Endometrium (tissue), 2 donors: ENCODE data around the gene LBR.
"Not testable (repeated sequence)": the region's sequence is repeated elsewhere in the genome, so short reads cannot be mapped to it uniquely, and the experiment has no call there.

ENCODE experiments used
- FAIRE-seq: peaks from 2 replicates; lab custom pipeline; 2012; peaks lifted over from hg19 to GRCh38; lab: Jason Lieb, UNC
- donor health status: control.
- donor health status: control.

LBR gene

DNA sequence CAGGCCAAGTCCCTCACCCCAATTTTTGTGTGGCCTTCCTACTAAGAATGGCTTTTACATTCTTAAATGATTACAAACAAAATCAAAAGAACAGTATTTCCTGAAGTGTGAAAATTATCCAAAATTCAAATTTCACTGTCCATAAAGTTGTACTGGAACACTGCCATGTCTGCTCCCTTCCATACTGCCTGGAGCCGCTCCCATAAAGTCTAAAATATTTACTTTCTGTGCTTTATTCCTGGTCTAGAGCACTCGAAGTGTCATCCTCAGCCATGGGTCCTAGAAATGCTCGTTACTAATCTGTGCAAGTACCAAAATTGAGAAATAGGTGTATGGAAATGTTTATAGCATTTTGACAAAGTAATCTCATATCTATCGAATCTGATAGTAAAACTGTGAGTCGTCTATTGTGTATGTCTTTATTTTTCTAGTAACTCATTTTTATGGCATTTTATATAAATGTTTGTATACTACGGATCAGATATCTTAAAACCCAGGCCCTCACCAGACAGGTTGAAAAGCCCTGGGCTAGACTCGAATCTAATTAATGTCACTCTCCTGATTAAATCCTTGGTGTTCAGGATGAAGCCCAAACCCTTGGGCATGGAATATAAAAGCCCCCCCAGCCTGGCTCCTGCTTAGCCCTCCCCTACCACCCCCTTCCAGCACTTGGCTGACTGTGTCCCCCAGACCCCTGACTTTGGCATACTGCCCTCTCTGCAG is 4.9 kb downstream of the LBR start:
- no peak for FAIRE-seq

DNA sequence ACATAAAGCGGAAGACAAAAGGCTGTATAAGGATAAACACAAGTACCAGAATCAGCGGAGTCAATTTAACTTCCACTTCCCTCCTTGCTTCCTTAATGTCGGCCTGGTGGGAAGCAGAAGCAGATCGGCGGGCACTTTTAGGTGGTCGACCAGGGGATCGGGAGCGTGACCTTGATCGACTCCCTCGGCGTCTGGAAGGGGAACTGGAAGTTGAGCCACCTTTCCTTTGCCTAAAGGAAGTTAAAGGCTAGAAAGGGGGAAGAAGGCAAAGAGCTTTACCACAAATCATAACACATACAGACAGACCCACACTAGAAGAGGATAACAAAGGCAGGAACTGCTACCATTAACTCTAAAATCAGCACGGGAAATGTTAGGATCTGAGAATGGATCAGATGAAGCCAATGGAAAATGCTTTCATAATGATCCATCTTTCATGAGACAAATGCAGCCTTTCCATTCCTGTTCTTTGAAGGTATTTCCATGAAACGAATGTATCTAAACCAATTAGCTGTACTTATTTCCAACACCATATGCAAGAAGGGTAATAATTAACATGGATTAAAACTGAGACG is 5.7 kb downstream of the LBR start:
- no peak for FAIRE-seq

DNA sequence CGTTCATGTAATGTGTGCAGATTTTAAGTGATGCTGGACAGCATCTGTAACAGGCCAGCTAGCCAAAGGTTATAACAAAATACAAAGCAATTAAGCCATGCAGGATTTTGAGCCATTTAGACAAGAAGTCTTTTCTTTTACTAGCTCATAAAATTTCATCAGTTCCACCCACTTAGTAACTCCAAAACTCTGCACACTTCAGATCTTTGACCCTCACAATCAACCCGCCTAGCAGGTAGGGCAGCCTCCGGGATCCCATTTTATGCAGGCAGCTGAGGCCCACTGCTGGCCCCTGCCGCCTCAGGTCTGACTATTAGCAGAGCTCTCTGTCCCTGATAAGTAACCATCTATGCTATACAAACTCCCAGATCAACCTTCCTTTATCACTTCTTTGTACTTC is 9.2 kb downstream of the LBR start:
- no peak for FAIRE-seq

DNA sequence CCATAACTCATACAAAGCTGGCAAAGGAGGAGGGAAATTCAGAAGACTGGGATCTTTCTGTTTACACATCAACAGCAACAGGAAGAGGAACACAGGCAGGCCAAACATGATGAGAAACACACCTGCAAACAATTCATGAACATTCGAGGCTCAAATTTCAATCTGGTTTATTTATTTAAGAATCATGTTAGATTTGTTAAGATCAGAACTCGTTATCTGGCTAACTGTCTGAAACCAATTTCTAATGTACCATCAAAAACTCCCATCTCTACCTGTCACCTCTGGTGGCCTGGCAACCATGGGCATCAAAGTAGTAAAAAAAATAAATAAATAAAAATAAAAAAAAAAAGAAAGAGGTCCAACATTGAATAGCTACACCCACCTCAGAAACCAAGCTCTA is 9.8 kb downstream of the LBR start:
- no peak for FAIRE-seq

DNA sequence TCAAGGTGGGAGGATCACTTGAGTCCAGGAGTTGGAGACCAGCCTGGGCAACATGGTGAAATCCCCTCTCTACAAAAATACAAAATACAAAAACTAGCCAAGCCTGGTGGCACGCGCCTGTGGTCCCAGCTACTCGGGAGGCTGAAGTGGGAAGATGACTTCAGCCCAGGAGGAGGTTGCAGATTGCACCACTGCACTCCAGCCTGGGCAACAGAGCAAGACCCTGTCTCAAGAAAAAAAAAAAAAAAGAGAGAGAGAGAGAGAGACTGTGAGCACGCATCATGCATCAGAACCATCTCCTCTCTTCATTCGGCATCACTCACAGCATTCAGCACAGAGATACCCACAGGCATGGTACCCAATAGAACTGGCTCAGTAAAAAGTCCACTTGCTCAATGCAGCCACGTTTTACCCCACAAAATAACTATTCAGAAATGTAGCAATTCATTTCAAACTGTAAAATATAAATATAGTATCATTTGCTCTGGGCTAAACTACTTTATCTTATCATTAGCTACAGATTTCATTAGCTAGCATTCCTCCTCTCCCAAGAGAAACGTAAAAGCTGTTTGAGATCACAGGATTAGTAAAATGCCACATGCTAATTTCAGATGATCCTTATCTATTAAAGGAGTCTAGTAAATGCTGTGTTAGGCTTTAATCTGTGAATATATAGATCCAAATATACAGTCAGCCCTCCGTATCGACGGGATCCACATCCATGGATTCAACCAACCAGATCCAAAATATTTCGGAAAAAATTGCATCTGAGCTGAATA is 11.7 kb downstream of the LBR start:
- no peak for FAIRE-seq

DNA sequence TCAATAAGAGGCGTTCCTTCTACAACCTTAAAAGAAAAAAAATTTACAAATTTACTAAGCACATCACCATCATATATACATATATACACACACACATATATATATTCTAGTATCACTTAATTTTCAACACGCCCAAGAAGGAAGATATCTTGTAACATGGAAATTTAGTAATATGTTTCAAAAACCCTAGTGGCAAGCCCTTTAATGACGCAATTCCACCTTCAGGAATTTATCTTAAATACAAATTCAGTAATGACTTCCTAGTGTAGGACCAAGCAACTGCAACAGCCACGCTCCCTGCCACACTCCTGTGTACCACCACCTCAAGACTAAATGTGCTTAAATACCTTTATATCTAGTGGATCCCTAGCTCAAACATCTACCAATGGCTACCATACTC is 12.5 kb downstream of the LBR start:
- FAIRE-seq = no peak

DNA sequence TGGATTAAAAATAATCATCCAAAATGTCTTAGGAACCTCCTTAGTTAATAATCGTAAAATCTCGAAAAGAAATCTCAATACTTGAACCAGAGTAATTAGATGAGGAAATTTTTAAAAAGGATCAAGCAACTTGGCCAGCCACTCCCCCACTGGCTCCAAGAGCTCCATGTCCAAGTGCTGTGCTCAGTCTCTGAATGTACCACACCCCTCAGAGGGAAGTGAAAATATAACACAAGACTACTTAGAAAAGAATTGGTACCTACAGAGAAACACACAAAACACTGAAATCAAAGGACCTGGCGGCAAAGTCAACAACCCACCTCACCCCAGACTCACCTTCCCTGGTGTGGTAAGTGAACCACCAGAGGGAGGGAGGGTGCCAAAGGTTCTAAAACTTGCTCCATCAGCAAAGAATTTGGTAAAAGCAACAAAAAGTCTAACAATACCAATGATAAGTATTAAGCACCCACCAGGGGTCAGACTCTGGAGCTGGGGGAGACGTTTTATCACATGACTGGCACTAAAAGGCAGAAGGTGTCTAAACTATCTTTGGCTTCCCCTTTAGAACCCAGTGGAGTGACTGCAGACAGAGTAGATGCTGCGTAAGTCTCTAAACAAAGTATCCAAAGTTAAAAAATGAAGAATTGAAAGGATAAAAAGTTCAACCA is 14.0 kb downstream of the LBR start:
- FAIRE-seq = no peak

DNA sequence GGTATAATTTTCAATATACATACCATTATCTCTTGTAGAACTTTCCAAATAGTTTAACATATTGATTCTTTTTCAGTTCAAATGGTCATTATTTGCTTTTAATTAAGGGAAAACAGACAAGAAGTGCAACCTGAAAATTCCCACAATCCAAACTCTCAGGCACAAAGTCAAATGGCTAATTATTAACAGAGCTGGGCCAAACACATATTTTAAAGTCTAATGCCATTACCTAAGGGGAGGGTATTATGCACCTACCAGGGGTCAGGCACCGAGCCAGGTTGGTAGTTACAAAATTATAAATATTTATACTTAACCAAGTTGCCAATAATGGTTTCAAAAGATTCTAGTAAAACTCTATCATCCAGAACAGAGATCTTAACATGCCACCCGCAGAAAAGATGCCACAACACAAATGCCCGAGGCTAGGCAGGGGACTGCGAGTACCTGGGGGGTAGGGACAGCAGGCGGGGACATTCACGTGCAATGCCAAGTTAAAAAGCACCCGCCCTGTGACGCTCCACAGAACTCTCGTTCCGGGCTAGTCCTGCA is 15.0 kb downstream of the LBR start:
- no peak for FAIRE-seq

DNA sequence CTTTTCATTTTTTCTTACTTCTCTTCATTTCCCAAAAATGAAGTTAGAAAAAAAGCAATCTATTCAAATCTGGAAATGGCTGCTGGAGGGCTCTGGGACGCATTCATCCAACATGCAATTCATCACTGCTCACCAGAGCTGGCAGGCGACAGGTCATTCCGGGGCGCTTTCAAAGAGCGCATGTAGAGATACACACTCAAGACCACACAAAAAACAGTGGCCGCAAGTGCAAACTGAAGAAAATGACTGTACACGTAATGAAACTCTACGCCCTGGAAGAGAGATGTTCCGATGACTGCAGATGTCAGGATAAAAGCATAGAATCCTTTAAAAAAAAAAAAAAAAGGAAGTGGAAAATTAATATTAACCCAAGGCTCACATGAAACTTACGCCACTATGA is 15.5 kb downstream of the LBR start:
- no peak for FAIRE-seq

DNA sequence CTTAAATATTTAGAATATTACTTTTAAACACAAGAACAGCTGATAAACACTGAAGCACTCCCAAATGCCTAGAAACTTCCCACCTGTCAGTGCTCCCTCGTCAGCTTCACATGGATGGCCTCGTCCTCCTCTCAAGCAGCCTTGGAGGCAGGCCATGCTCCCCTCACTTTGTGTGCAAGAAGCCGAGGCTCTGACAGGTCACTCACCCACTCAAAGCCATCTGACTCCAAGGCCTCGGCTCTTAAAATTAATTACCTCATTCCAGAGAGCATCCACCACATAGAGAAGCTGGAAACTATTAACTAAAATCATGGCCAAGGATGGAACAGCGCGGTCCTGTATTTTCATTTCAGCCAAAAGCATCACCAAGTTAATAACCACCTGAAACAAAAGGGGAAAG is 17.8 kb downstream of the LBR start:
- no peak for FAIRE-seq

DNA sequence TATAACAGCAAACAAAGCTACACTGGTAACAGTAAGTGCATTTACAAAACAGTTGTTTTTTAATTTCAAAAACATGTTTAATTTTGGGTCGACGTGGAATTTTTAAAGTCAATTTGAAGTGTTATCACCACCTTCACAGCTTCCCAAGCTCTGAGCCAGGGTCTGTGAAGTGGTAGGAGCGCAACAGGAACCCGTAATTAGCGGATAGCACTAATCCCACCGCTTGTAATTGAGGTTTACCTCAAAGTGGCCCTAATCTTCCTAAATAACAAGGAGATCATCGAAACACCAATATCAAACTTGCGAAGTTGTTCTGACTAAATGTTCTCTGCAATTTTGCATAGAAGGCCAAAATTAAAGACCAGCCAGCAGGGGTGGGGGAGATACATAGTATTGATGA is 18.8 kb downstream of the LBR start:
- FAIRE-seq = no peak

DNA sequence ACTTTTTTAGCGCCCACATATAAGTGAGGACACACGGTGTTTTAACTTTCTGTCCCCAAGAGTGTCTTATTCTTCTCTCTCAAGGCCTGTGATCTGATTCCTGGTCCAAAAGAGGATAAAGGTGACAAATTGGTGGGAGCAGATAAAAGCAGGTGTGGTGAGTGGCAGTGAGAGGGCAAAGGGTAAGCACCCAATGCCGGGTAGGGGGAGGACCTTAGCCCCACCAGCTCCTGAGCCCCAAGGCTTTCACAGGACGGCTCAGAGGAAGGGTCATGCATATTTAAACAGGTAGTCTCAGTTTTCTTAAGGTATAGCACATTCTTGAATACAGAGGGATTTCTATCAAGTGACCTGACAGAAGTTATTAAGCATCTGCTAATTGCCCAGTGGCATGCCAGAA is 19.6 kb downstream of the LBR start:
- no peak for FAIRE-seq

DNA sequence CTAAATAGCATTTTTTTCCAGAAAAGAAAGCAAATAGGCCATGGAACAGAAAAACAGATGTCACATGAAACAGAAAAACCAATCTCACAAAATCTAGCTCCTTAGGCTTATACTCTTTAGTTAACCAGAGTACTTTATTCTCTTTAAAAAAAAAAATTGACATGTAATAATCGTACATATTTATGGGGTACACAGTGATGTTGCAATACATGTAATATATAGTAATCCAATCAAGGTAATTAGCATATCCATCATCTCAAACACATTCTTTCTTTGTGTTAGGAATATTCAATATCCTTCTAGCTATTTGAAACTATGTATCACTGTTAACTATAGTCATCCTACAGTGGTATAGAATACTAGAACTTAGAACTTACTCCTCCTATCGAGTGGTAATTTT is 20.1 kb downstream of the LBR start:
- no peak for FAIRE-seq

DNA sequence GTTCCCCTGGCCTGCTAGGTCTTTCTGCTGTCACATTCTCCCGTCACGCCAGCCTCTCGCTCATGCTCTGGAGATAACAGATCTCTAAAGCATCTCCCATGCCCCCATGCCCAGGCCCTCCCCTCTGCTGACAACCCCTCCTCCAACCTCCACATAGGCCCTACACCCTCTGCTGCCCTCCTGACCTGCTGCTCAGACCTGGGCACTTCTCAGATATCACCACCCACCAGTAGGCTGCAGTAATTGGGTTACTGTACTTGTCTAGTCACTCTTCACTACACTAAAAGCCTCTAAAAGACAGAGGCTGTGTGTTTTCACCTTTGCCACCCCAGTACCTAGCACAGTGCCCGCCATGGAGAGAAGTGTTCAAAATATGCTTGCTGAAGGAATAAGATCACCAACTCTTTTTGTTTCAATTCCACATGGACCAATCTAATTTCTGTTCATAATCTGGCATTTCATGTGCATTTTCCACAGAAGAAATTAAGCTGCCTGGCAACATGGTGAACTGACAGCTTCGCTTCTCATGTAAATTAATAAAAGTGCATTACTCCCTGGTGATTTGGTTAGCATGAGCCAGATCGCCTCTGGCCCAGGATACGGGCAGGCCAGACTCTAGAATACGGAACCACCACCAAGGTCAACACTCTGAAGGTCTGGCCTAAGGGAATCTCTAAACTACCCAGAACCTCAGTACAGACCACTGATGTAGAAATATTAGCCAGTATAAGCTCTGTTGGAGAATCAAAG is 20.7 kb downstream of the LBR start:
- FAIRE-seq = no peak

DNA sequence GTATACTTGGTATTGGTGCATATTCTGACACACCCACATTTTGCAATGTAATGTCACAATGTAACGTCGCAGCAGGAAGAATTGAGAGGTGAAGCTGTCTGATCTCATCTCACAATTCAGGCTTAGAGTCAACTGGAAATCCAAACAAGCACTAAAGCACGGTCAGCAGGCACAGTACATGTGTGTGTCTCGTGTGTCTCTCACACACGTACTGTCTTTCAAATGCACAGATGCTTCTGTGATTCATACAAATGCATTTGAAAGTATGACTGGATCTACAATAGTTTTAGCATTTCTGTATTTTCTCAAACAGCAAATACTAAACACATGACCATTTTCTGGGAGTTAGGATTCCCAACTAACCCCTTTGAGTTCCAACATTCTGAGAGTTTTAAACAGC is 26.9 kb downstream of the LBR start:
- FAIRE-seq = no peak

DNA sequence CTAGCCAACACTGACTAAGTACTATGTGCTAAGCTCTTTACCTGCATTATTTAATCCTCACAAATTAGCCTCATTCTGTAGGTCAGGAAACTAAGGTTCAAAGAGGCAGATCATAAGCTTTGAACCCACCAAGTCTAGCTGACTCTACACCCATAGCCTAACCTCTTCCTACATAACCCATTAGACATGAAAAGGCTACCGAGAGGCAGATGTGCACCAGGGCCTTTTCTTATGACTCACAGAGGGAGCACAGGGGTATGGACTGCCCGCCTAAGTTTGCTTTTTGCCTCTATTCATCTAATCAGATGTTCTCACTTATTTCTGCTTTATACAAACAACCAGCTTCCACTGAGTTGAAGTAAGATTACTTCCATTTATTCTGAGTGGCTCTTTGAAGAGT is 31.5 kb downstream of the LBR start:
- FAIRE-seq = no peak

DNA sequence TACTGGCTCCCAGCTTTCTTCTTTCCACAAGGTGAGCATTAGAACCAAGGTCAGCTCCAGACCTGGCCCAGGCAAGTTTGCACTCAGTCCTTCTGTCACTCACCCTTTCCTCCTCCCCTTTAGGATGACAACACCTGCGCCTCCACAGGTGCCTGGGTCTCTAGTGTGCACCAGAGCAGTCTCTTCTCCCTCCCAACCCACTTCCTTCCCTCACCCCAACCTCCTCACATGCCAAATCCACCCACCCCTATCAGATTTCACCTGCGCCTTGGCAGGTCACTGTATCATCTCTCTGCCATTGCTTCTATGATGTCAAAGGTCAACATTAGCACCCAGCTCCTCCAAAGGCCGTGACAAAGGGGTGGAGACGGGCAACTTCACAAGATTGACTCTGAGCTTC is 38.0 kb downstream of the LBR start:
- FAIRE-seq = no peak

DNA sequence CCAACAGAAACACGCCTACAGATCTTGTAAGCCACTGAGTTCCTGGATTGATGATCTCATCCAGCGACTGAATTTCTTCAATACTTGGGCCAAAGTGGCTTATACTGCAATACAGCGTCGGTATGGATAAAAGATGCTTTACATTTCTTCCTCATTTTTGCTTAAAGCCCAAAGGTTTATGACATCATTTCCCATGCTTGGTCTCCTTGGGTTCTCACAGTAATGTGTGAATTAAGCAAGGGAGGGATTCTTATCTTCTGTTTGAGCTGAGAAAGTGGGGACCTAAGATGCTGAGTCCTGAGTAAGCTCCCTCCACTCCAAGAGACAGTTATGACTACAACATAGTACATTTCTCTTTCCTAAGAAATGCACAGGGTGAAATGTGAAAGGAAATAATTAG is 39.5 kb downstream of the LBR start:
- FAIRE-seq = no peak

DNA sequence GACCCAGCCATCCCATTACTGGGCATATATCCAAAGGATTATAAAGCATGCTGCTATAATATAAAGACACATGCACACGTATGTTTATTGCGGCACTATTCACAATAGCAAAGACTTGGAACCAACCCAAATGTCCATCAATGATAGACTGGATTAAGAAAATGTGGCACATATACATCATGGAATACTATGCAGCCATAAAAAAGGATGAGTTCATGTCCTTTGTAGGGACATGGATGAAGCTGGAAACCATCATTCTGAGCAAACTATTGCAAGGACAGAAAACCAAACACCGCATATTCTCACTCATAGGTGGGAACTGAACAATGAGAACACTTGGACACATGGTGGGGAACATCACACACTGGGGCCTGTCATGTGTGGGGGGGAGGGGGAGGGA is 41.0 kb downstream of the LBR start:
- not testable (repeated sequence) for FAIRE-seq

DNA sequence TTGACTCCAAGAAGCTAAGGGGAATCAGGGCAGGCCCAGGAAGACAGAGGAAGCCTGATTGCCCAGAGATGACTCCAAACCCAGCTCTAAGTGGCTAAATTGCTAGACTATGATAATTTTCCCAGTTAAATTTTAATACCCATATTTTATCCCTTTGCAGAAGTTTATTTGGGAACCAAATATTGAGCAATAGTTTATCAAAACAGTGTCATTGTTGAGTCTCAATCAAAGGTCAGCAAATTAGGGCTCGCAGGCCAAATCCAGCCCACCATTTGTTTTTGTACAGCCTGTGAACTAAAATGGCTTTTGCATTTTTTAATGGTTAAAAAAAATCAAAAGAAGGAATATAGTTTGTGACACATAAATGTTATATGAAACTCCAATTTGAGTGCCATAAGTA is 47.1 kb downstream of the LBR start:
- FAIRE-seq = no peak

DNA sequence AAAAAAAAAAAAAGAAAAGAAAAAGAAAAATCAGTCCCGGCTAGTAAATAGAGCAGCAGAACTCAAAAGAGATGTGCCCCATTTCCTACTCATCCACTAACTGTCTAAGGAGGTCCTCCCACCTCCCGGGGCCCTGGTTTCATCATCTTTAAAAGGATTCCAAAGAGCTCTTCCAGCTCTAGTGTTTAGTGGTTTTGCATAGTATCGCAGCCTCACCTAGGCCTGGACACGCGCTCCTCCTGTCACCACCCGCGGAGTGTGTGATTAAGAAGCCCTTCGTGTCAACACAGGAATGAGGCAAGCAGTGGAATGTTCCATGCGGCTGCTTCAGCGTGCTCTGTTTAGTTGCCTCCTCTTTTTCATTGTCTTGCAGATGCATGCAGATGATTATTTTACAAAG is 49.0 kb downstream of the LBR start:
- no peak for FAIRE-seq

DNA sequence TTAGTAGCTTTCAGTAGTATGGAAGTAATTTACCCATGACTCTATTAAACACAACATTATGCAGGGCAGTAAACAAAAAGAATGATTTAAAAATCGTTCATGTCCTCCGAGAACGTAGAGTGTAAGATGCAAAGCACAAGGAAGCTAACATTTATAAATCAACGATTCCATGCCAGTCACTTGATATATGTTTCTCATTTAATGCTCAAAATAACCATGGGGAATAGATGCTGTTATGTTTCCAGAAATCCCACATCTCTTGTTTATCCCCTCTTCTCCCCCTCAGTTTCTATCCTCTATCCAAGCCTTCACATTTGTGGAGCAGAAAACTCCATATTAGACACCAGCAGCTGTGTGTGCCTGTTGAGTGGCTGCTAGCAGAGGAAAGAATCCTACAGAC is 52.8 kb downstream of the LBR start:
- FAIRE-seq = no peak
